ENCODE results near the gene ELL2. TPM values are rescaled to one million over a fixed set of nuclear protein-coding genes. Genes with fewer than 3 reads are reported as not detected.
A peak's percentile ranks its signal among the peaks of the same experiment; 100 is the strongest.

Gene ELL2
- total and polyA plus RNA-seq, 2 experiments from 2014 or later: 18.7 to 41.8 TPM

GRCh38 chr5:95868136-95868535 is 93.5 kb downstream of the ELL2 start:
- DNase-seq (ENCODE audit: low read depth in 1 of 2, low spot score in 1 of 2): no peak
- peaks cover 27% of the 10 kb centered on the region for H3K4me1 ChIP-seq (ENCODE audit: low read depth)
- TF ChIP-seq CTCF (IDR thresholded peaks at IDR 0.05; ENCODE audit: low read depth, low read length): no peak
- no peak overlapping the region for H3K27ac ChIP-seq
- H3K9me3 ChIP-seq (ENCODE audit: low read depth): no peaks in the 10 kb centered on the region
- no peak overlapping the region for H3K4me3 ChIP-seq
- no peaks in the 10 kb centered on the region for H3K27me3 ChIP-seq
- H3K36me3 ChIP-seq: no peaks in the 10 kb centered on the region

GRCh38 chr5:95866435-95867040 is 95.1 kb downstream of the ELL2 start:
- H3K27ac ChIP-seq: no peak overlapping the region
- no peak overlapping the region for H3K4me3 ChIP-seq

GRCh38 chr5:95864944-95865504 is 96.6 kb downstream of the ELL2 start:
- no peaks in the 10 kb centered on the region for H3K36me3 ChIP-seq
- DNase-seq (ENCODE audit: low read depth in 1 of 2, low spot score in 1 of 2): no peak
- no peaks in the 10 kb centered on the region for H3K9me3 ChIP-seq (ENCODE audit: low read depth)
- peaks cover 40% of the 10 kb centered on the region for H3K4me1 ChIP-seq (ENCODE audit: low read depth)
- no peaks in the 10 kb centered on the region for H3K27me3 ChIP-seq
- no peak for TF ChIP-seq CTCF (IDR thresholded peaks at IDR 0.05; ENCODE audit: low read depth, low read length)
- no peak overlapping the region for H3K27ac ChIP-seq
- no peak overlapping the region for H3K4me3 ChIP-seq

More at GRCh38 chr5:95866435-95867040, 95.1 kb downstream of the ELL2 start:
- no peak for DNase-seq (ENCODE audit: low read depth in 1 of 2, low spot score in 1 of 2)
- TF ChIP-seq CTCF (IDR thresholded peaks at IDR 0.05; ENCODE audit: low read depth, low read length): no peak
- Histone ChIP-seq H3K36me3 (no peaks in the 10 kb centered on the region), H3K9me3 (ENCODE audit: low read depth) (no peaks in the 10 kb centered on the region), H3K27me3 (no peaks in the 10 kb centered on the region), H3K4me1 (ENCODE audit: low read depth) (peaks cover 43% of the 10 kb centered on the region)

GRCh38 chr5:95864456-95864855 is 97.2 kb downstream of the ELL2 start:
- no peaks in the 10 kb centered on the region for H3K36me3 ChIP-seq
- no peaks in the 10 kb centered on the region for H3K27me3 ChIP-seq
- H3K27ac ChIP-seq: no peak overlapping the region
- DNase-seq (ENCODE audit: low read depth in 1 of 2, low spot score in 1 of 2): no peak
- H3K4me3 ChIP-seq: no peak overlapping the region
- H3K4me1 ChIP-seq (ENCODE audit: low read depth): peaks cover 35% of the 10 kb centered on the region
- no peak for TF ChIP-seq CTCF (IDR thresholded peaks at IDR 0.05; ENCODE audit: low read depth, low read length)
- H3K9me3 ChIP-seq (ENCODE audit: low read depth): no peaks in the 10 kb centered on the region

- peaks cover 42% of the 10 kb centered on the region for H3K4me1 ChIP-seq (ENCODE audit: low read depth)
- H3K4me3 ChIP-seq: no peak overlapping the region
- H3K9me3 ChIP-seq (ENCODE audit: low read depth): no peaks in the 10 kb centered on the region
- TF ChIP-seq CTCF (IDR thresholded peaks at IDR 0.05; ENCODE audit: low read depth, low read length): no peak
- no peaks in the 10 kb centered on the region for H3K27me3 ChIP-seq
- H3K27ac ChIP-seq: peak overlapping the region; percentile 92
- peak in 1 of 2 donors; percentile 89 for DNase-seq (ENCODE audit: low read depth in 1 of 2, low spot score in 1 of 2)
- H3K36me3 ChIP-seq: no peaks in the 10 kb centered on the region
Measured at GRCh38 chr5:95863383-95863757, 98.3 kb downstream of the ELL2 start.
